HEK293 (cell line): Measurements from ENCODE around the gene LRRC23.

Experiments used
- CTCF ChIA-PET: fragments of 350-600 bp; formaldehyde crosslinking; extraction: SDS; loops from one replicate; lab custom pipeline; 2021; ENCODE audit warnings: antibody characterized with exemption; lab: Yijun Ruan, JAX
- POLR2A ChIA-PET: fragments of 300-600 bp; formaldehyde crosslinking; extraction: SDS; loops from one replicate; lab custom pipeline; 2020; ENCODE audit warnings: antibody characterized with exemption, inconsistent platforms; lab: Yijun Ruan, JAX
- H3K27ac ChIP-seq: fragments of 200-500 bp; sonication (Bioruptor generic); 2 replicates; pipeline ENCODE4 v1.5.1; 2014; ENCODE audit warnings: low read depth, low read length, control low read depth, inconsistent platforms; ENCODE audit errors: extremely low read depth
- H3K36me3 ChIP-seq, 2 experiments: fragments of 200-500 bp in 1 of 2; sonication (Bioruptor generic) in 1 of 2; 1 replicate in 1 of 2; 2 replicates in 1 of 2; pipeline ENCODE4 v1.5.1; 2014 to 2017; ENCODE audit warnings: inconsistent platforms in 2 of 2, low read length in 2 of 2; ENCODE audit not compliant: control insufficient read depth in 2 of 2, insufficient read depth in 1 of 2
- H3K4me1 ChIP-seq: fragments of 200-500 bp; sonication (Bioruptor generic); 2 replicates; pipeline ENCODE4 v1.5.1; 2014; ENCODE audit warnings: mild to moderate bottlenecking, low read length, inconsistent platforms; ENCODE audit not compliant: control insufficient read depth, insufficient read depth
- H3K4me3 ChIP-seq: 2 replicates; pipeline ENCODE4 v1.5.1; 2011; ENCODE audit warnings: low read depth, mild to moderate bottlenecking, control low read depth, low read length, moderate library complexity
- H3K9me3 ChIP-seq: fragments of 200-500 bp; sonication (Bioruptor generic); 2 replicates; pipeline ENCODE4 v1.5.1; 2014; ENCODE audit warnings: low read depth, low read length, inconsistent platforms; ENCODE audit not compliant: control insufficient read depth, insufficient read depth
- IKZF3 ChIP-seq: fragments of 450-650 bp; IDR thresholded peaks from 2 replicates; pipeline ENCODE4 v1.5.0; 2018; ENCODE audit warnings: missing biosample characterization, mild to moderate bottlenecking, missing genetic modification characterization, moderate library complexity
- SCRT1 ChIP-seq: fragments of 450-650 bp; formaldehyde crosslinking; IDR thresholded peaks from 2 replicates; pipeline ENCODE4 v1.5.1; 2016; ENCODE audit warnings: missing biosample characterization, missing genetic modification characterization, borderline replicate concordance
- SCRT2 ChIP-seq: fragments of 450-650 bp; formaldehyde crosslinking; IDR thresholded peaks from 2 replicates; pipeline ENCODE4 v1.5.1; 2016; ENCODE audit warnings: missing biosample characterization, missing genetic modification characterization
- SP7 ChIP-seq: fragments of 450-650 bp; formaldehyde crosslinking; IDR thresholded peaks from 2 replicates; pipeline ENCODE4 v1.5.1; 2016; ENCODE audit warnings: missing biosample characterization, missing genetic modification characterization
- ZBTB17 ChIP-seq: fragments of 450-650 bp; formaldehyde crosslinking; IDR thresholded peaks from 2 replicates; pipeline ENCODE4 v1.5.1; 2016; ENCODE audit warnings: missing biosample characterization, missing genetic modification characterization
- ZBTB20 ChIP-seq: fragments of 450-650 bp; formaldehyde crosslinking; IDR thresholded peaks from 2 replicates; pipeline ENCODE4 v1.5.1; 2016; ENCODE audit warnings: missing biosample characterization, missing genetic modification characterization
- ZBTB8A ChIP-seq: fragments of 450-650 bp; formaldehyde crosslinking; IDR thresholded peaks from 2 replicates; pipeline ENCODE4 v1.5.1; 2016; ENCODE audit warnings: missing biosample characterization, missing genetic modification characterization
- ZFHX2 ChIP-seq: fragments of 450-650 bp; formaldehyde crosslinking; conservative IDR thresholded peaks from 2 replicates; pipeline ENCODE4 v1.5.1; 2016; ENCODE audit warnings: missing biosample characterization, missing genetic modification characterization
- ZNF157 ChIP-seq: fragments of 450-650 bp; formaldehyde crosslinking; IDR thresholded peaks from 2 replicates; pipeline ENCODE4 v1.5.1; 2016; ENCODE audit warnings: missing biosample characterization, missing genetic modification characterization
- ZNF221 ChIP-seq: fragments of 450-650 bp; formaldehyde crosslinking; IDR thresholded peaks from 2 replicates; pipeline ENCODE4 v1.5.1; 2017; ENCODE audit warnings: missing biosample characterization, missing genetic modification characterization, borderline replicate concordance
- ZNF324 ChIP-seq: fragments of 450-650 bp; formaldehyde crosslinking; IDR thresholded peaks from 2 replicates; pipeline ENCODE4 v1.5.1; 2016; ENCODE audit warnings: missing biosample characterization, missing genetic modification characterization
- ZNF350 ChIP-seq: fragments of 450-650 bp; formaldehyde crosslinking; IDR thresholded peaks from 2 replicates; pipeline ENCODE4 v1.5.0; 2017; ENCODE audit warnings: missing biosample characterization, mild to moderate bottlenecking, missing genetic modification characterization
- ZNF404 ChIP-seq: fragments of 450-650 bp; formaldehyde crosslinking; IDR thresholded peaks from 2 replicates; pipeline ENCODE4 v1.5.1; 2017; ENCODE audit warnings: missing biosample characterization, missing genetic modification characterization
- ZNF830 ChIP-seq: fragments of 450-650 bp; IDR thresholded peaks from 2 replicates; pipeline ENCODE4 v1.5.0; 2018; ENCODE audit warnings: missing biosample characterization, missing genetic modification characterization, low read depth, mild to moderate bottlenecking, moderate library complexity
- ZNF837 ChIP-seq: fragments of 450-650 bp; formaldehyde crosslinking; IDR thresholded peaks from 2 replicates; pipeline ENCODE4 v1.5.1; 2016; ENCODE audit warnings: missing biosample characterization, missing genetic modification characterization
- TF ChIP-seq, protein P1 (sequence below): fragments of 450-650 bp; formaldehyde crosslinking; conservative IDR thresholded peaks from 2 replicates; pipeline ENCODE4 v1.5.1; 2016; ENCODE audit warnings: low read depth, missing biosample characterization, missing genetic modification characterization
- TF ChIP-seq, protein P2 (sequence below): fragments of 450-650 bp; formaldehyde crosslinking; IDR thresholded peaks from 2 replicates; pipeline ENCODE4 v1.5.1; 2017; ENCODE audit warnings: missing biosample characterization, missing genetic modification characterization
- TF ChIP-seq, protein P3 (sequence below): fragments of 450-650 bp; formaldehyde crosslinking; optimal IDR thresholded peaks from 2 replicates; pipeline ENCODE3; 2016; ENCODE audit warnings: missing biosample characterization, mild to moderate bottlenecking, missing genetic modification characterization
- TF ChIP-seq, protein P4 (sequence below): fragments of 450-650 bp; formaldehyde crosslinking; IDR thresholded peaks from 2 replicates; pipeline ENCODE4 v1.5.1; 2017; ENCODE audit warnings: missing biosample characterization, missing genetic modification characterization
- TF ChIP-seq, protein P5 (sequence below): fragments of 450-650 bp; formaldehyde crosslinking; IDR thresholded peaks from 2 replicates; pipeline ENCODE4 v1.5.1; 2016; ENCODE audit warnings: missing biosample characterization, missing genetic modification characterization, low read depth
- TF ChIP-seq, protein P6 (sequence below): IDR thresholded peaks from 2 replicates; pipeline ENCODE4 v1.6.1; 2011; ENCODE audit warnings: mild to moderate bottlenecking, low read depth, low read length, borderline replicate concordance

The LRRC23 gene, protein sequence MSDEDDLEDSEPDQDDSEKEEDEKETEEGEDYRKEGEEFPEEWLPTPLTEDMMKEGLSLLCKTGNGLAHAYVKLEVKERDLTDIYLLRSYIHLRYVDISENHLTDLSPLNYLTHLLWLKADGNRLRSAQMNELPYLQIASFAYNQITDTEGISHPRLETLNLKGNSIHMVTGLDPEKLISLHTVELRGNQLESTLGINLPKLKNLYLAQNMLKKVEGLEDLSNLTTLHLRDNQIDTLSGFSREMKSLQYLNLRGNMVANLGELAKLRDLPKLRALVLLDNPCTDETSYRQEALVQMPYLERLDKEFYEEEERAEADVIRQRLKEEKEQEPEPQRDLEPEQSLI

DNA sequence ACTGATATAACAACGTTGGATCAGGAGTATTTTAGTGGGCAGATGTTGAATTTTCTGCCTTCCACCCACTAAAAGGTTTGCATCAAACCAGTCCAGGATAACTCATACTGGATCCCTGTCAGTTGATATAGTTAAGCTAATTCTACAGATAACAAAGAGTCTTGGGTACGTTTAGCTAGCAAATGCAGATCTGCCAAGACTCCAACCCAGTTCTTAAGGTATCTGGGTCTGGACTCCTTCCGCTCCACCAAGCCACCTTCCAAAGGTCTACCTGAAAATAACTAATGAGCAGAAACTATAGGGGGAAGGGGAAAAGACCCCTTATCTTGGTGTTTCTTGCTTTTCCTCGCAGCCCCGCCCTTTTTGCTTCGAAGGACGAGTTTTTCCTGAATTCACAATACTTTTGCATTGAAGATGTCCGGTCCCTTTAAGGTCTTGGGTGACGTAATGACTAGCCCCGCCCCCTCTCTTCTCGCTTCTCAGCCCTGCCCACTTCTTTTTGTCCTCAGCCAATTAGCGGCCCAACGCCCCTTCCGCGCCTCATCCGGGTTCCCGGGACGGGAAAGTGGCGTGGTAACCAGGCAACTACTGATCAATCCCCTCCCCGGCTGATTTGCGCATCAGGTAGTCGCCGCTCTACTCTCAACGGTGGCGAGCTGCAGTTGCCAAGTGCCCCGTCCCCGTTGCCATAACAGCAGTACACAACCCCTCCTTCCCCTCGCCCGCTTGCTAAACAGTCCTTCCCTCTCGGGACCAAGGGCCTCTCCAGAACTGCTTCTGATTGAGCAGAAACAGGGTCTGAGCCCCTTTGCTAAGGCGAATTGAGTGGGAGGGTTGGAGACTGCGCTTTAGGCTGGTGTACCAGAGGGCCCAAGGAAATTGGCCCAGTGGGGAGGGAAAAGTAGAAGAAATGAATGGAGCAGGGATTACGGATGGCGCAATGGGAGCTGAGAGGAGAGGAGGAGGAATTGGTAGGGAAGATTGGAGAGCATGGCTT, at the start of gene LRRC23:
Gene LRRC23 (plus strand): TSS at position 543 of the 997 bp plus-strand sequence. CDS start 812 bp downstream, outside the sequence.
- CTCF ChIA-PET, result interaction anchor here (0.7 to 1.5 kb wide), 4 partner anchors 19 to 34 kb away, joined by 4 to 8 read pairs (median 7); partner anchors contain the start of gene SPSB2
- TF ChIP-seq ZNF830 (tag by site-specific recombination) (no peak), ZNF404 (tag by site-specific recombination) (no peak), ZBTB8A (tag by site-specific recombination) (peak; percentile 42; the same call in 1 of the 2 replicates), ZBTB17 (tag by site-specific recombination) (peak; percentile 55; the same call in 1 of the 2 replicates), ZFHX2 (peak; percentile 64), SP7 (tag by site-specific recombination) (peak; percentile 48; the same call in 1 of the 2 replicates), SCRT1 (tag by site-specific recombination) (peak; percentile 89; the same call in 1 of the 2 replicates), ZNF157 (tag by site-specific recombination) (no peak), SCRT2 (tag by site-specific recombination) (peak; percentile 99), ZBTB20 (tag by site-specific recombination) (peak; percentile 88), ZNF837 (tag by site-specific recombination) (no peak), ZNF221 (no peak), ZNF324 (tag by site-specific recombination) (no peak), IKZF3 (tag by site-specific recombination) (no peak), ZNF350 (tag by site-specific recombination) (no peak)
- TF ChIP-seq, protein P1, sequence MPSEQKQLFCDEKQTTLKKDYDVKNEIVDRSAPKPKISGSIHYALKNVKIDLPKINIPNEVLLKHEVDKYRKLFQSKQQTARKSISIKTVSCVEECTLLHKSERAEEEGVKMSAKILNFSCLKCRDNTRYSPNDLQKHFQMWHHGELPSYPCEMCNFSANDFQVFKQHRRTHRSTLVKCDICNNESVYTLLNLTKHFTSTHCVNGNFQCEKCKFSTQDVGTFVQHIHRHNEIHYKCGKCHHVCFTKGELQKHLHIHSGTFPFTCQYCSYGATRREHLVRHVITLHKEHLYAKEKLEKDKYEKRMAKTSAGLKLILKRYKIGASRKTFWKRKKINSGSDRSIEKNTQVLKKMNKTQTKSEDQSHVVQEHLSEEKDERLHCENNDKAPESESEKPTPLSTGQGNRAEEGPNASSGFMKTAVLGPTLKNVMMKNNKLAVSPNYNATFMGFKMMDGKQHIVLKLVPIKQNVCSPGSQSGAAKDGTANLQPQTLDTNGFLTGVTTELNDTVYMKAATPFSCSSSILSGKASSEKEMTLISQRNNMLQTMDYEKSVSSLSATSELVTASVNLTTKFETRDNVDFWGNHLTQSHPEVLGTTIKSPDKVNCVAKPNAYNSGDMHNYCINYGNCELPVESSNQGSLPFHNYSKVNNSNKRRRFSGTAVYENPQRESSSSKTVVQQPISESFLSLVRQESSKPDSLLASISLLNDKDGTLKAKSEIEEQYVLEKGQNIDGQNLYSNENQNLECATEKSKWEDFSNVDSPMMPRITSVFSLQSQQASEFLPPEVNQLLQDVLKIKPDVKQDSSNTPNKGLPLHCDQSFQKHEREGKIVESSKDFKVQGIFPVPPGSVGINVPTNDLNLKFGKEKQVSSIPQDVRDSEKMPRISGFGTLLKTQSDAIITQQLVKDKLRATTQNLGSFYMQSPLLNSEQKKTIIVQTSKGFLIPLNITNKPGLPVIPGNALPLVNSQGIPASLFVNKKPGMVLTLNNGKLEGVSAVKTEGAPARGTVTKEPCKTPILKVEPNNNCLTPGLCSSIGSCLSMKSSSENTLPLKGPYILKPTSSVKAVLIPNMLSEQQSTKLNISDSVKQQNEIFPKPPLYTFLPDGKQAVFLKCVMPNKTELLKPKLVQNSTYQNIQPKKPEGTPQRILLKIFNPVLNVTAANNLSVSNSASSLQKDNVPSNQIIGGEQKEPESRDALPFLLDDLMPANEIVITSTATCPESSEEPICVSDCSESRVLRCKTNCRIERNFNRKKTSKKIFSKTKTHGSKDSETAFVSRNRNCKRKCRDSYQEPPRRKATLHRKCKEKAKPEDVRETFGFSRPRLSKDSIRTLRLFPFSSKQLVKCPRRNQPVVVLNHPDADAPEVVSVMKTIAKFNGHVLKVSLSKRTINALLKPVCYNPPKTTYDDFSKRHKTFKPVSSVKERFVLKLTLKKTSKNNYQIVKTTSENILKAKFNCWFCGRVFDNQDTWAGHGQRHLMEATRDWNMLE (tag by site-specific recombination), result no peak; the same call in 1 of the 2 replicates
- TF ChIP-seq, protein P2, sequence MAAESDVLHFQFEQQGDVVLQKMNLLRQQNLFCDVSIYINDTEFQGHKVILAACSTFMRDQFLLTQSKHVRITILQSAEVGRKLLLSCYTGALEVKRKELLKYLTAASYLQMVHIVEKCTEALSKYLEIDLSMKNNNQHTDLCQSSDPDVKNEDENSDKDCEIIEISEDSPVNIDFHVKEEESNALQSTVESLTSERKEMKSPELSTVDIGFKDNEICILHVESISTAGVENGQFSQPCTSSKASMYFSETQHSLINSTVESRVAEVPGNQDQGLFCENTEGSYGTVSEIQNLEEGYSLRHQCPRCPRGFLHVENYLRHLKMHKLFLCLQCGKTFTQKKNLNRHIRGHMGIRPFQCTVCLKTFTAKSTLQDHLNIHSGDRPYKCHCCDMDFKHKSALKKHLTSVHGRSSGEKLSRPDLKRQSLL (tag by site-specific recombination), result no peak
- TF ChIP-seq, protein P3, sequence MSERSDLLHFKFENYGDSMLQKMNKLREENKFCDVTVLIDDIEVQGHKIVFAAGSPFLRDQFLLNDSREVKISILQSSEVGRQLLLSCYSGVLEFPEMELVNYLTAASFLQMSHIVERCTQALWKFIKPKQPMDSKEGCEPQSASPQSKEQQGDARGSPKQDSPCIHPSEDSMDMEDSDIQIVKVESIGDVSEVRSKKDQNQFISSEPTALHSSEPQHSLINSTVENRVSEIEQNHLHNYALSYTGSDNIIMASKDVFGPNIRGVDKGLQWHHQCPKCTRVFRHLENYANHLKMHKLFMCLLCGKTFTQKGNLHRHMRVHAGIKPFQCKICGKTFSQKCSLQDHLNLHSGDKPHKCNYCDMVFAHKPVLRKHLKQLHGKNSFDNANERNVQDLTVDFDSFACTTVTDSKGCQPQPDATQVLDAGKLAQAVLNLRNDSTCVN (tag by site-specific recombination), result peak; percentile 26
- TF ChIP-seq, protein P4, sequence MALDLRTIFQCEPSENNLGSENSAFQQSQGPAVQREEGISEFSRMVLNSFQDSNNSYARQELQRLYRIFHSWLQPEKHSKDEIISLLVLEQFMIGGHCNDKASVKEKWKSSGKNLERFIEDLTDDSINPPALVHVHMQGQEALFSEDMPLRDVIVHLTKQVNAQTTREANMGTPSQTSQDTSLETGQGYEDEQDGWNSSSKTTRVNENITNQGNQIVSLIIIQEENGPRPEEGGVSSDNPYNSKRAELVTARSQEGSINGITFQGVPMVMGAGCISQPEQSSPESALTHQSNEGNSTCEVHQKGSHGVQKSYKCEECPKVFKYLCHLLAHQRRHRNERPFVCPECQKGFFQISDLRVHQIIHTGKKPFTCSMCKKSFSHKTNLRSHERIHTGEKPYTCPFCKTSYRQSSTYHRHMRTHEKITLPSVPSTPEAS, result no peak
- TF ChIP-seq, protein P5, sequence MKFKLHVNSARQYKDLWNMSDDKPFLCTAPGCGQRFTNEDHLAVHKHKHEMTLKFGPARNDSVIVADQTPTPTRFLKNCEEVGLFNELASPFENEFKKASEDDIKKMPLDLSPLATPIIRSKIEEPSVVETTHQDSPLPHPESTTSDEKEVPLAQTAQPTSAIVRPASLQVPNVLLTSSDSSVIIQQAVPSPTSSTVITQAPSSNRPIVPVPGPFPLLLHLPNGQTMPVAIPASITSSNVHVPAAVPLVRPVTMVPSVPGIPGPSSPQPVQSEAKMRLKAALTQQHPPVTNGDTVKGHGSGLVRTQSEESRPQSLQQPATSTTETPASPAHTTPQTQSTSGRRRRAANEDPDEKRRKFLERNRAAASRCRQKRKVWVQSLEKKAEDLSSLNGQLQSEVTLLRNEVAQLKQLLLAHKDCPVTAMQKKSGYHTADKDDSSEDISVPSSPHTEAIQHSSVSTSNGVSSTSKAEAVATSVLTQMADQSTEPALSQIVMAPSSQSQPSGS (tag by site-specific recombination), result peak; percentile 99
- TF ChIP-seq, protein P6, sequence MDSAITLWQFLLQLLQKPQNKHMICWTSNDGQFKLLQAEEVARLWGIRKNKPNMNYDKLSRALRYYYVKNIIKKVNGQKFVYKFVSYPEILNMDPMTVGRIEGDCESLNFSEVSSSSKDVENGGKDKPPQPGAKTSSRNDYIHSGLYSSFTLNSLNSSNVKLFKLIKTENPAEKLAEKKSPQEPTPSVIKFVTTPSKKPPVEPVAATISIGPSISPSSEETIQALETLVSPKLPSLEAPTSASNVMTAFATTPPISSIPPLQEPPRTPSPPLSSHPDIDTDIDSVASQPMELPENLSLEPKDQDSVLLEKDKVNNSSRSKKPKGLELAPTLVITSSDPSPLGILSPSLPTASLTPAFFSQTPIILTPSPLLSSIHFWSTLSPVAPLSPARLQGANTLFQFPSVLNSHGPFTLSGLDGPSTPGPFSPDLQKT, result no peak

More for the DNA sequence above, at the start of gene LRRC23:
- Histone ChIP-seq H3K27ac (peak within 1 kb of the TSS; percentile 57), H3K36me3 (no peaks in the 10 kb centered on the region), H3K4me3 (peak within 1 kb of the TSS; percentile 42), H3K9me3 (no peaks in the 10 kb centered on the region), H3K4me1 (peaks cover 13% of the 10 kb centered on the region; the same call in 1 of the 2 replicates)
- POLR2A ChIA-PET, result interaction anchor here (0.6 to 2.6 kb wide), 12 partner anchors 9 to 181 kb away, joined by 3 to 10 read pairs (median 4); partner anchors contain the start of genes C12orf57, COPS7A, ENO2 and RNU7-1
